GM19468 (cell line): ENCODE measurements around the gene SMAD7.

Source experiments
- ATAC-seq: cut with Tn5 transposase; IDR thresholded peaks from one replicate; pipeline ENCODE4 v1.9.1; 2021; ENCODE audit warnings: mild to moderate bottlenecking, moderate library complexity, moderate number of reproducible peaks; ENCODE audit not compliant: unreplicated experiment; ENCODE audit errors: extremely low read depth

The SMAD7 gene

GRCh38 chr18:48887905-48888772 lies 62.6 kb downstream of the SMAD7 start:
- ATAC-seq: no peak

- ATAC-seq: no peak
Measured at GRCh38 chr18:48887294-48887904, 63.4 kb downstream of the SMAD7 start.

DNA sequence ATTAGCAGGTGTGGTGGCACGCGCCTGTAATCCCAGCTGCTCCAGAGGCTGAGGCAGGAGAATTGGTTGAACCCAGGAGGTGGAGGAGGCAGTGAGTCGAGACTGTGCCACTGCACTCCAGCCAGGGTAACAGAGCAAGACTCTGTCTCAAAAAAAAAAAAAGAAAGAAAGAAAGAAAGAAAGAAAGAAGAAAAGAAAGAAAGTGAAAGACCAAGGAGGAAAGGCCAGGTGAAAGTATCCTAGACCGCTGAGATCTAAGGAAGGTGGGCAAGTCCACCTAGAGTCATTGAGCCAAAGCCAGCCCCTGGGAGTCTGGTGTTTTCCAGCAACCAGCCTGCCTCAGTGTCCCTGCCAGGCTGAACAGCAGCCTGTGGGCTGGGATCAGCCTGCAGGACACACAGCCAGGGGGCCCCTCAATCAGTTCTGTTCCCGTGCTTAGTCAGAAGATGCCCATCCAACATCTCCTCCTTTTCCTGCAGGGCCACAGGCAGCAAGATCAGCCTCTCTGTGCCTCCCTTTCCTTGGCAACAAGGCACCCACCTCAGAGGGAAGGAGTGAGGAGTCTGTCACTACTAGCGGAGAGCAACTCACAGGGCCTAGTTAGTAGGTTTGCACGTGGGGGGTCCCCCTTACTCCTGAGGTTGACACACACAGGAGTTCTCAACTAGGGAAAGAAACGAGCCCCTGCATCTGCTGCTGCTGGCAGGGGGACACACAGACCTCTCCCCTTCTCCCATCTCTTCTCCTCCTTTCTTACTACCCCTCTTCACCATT lies 64.1 kb downstream of the SMAD7 start:
- ATAC-seq: no peak

DNA sequence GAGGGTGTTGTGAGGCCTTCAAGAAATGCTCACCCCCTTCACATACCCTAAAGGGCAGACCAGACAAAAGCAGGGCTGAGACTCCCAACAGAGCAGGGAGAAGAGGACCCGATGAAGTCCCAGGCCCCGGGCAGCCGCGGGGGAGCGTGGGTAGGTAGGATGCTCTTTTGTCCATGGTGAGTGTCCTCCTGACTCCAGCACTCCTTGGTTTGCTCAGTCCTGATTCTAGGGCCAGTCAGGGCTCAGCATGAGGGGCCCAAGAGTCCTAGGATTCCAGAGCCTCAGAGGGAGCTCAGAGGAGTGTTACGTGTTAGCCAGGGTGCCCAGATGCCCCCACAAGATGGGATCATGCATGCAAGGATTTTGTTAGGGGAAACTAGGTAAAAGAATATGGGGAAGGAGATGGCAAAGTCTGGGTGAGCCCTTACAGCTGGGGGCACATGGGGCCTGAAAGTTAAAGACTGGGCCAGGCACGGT lies 64.8 kb downstream of the SMAD7 start:
- no peak for ATAC-seq

- ATAC-seq: no peak
Measured at GRCh38 chr18:48885266-48885923, 65.4 kb downstream of the SMAD7 start.

DNA sequence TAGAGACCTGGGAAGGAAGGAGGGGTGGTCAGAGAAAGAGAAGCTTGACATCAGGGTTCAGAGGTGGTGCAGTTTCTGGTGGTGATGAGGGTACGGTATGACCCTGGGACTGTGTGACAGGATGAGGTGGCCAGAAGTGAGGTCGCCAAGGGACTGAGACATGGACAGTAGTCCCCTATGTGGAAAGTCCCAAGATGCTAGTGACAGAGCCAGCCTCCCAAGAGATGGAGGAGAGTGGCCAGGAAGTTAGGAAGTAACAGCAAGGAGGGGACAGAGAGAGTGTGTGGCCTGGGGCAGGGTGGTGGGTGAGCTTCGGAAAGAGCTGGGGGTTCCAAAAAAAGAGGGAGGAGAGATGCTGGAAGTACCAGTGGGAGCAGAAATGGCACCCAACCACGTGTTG lies 66.0 kb downstream of the SMAD7 start:
- ATAC-seq: no peak

DNA sequence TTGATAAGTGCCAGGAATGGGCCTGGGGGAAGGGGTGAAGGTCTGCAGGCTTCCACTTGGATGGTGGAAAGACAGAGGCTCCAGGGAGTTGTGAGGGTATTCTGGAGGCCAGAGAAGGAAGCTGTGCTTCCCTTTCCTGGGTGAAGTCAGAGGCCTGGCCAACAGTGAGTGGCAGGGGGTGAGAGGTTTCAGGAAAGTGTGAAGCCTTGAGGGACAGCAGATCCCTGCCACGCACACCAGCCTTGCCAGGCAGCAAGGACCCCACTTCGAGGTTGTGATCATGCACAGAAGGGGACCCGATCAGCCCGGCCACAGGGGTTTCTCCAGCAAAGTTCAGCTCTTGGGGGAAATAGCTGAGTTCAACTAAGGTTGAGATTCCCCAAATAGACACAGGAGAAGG lies 66.5 kb downstream of the SMAD7 start:
- ATAC-seq: no peak

DNA sequence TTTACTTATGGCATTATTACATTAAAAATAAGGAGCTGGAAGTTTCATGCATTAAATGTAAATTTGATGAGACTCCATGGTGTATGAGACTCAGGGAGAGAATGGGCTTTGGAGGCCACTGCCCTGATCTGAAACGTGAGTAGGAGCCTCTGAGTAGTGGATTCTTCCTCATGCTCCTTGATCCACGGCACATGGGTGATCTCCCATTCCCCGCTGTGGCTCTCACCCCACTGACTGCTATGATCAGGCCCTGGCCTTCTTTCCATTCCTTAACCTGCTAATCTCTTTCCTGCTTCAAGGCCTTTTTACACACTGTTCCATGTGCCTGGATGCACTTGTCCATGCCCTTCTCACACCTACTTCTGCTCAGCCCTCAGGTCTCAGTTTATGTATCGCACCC lies 68.4 kb downstream of the SMAD7 start:
- no peak for ATAC-seq

GRCh38 chr18:48880931-48881330 lies 69.8 kb downstream of the SMAD7 start:
- ATAC-seq: no peak

GRCh38 chr18:48879008-48879431 lies 71.7 kb downstream of the SMAD7 start:
- ATAC-seq: no peak

DNA sequence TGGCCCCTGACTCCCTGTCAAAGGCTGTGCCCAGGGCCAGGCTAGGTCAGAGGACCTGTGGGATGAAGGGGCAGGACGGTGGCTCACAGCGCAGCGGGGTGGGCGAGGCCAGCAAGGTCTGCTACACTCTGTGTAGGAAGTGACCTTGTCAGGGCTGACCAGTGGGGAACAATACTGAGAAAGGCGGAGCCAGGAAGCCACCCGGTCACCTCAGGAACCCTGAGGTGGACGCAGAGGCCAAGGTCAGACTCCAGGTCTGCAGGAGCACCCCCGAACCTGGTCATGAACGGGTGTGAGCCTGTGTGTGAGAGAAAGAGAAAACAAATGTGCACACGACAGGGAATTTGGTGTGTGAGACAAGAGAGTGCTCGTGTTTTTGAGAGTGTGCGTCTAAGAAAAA lies 72.3 kb downstream of the SMAD7 start:
- no peak for ATAC-seq

DNA sequence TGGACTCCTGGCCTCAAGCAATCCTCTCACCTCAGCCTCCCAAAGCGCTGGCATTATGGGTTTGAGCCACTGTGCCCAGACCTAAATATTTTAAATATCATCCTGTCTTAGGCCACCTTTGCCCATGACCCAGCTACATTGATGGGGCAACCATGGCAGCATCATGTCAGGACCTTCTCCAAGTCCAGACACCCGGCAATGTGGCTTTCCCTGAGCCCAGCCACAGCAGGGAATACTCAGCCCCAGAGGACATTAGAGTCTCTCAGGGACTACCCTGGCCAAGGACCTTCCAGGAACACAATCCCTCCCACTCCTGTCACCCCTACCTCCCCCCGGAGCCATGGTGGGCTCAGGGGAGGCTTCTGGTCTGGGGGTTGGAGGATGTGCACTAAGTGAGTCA lies 72.8 kb downstream of the SMAD7 start:
- no peak for ATAC-seq

GRCh38 chr18:48876590-48876989 lies 74.2 kb downstream of the SMAD7 start:
- ATAC-seq: no peak

DNA sequence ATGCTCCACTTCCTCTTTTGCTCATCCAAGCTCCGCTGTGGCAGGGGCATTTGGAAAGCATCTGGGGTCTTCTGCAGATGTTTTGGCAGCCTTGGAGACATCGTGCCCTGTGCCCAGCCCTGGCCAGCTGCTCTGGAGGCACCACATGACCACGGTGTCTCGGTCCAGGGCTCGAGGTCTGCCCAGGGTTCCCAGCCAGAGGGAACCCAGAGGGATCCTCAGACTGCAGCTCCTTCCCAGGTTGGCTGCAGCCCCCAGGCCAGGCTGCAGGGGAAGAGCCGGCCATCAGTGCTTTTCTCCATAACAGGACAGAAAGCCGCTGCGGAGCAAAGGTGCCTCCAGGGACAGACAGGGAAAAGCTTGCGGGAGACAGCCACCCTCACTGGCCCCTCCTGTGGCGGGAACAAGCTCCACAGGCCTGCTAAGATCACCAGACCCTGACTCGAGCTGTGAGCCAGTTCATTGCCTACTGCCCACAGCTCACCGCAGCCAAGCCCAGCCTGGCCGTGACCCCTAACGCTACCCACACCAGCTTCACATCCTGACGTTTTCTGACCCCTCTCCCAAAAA lies 74.7 kb downstream of the SMAD7 start:
- ATAC-seq: no peak

- no peak for ATAC-seq
Measured at GRCh38 chr18:48875314-48875941, 75.3 kb downstream of the SMAD7 start.

DNA sequence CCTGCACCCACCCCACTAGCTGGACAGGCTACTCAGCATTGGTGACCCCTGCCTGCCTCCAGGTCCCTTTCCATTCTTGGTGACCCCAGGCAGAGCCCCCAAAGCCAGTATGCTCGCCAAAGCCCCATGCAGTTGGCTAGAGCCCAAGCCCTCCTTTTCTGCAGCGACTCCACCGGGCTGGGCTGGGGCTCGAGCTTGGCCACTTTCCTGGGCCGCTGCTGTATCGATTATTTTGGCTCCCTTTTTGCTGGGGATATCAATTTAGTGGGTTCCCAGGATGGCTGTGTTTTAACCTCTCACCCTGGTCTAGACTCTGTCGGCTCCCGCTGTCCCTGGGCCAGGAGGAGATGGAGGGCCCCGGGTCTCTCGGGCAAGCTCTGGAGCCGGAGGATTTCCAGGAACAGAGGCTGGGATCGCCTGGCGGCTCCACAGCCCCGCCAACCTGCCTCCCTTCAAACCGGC lies 76.0 kb downstream of the SMAD7 start:
- no peak for ATAC-seq

DNA sequence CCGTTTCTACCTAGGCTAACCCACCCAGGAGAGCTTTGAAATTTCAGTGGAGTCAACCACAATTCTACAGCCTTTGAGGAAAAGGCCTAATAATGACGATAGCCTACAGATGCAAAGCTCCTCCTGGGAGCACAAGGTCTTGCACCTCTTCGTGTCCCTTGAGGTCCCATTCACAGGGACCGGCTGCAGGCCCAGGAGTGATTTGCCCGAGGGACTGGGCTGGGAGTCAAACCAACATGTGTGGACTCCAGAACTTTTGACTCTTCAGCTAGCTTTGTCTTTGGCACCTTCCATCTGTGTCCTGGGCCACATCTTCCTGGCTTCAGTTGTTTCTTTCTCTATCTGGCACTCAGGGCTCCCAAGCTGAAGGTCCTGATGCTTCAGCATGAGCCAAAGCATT lies 76.5 kb downstream of the SMAD7 start:
- ATAC-seq: no peak

- no peak for ATAC-seq
Measured at GRCh38 chr18:48872234-48873145, 78.3 kb downstream of the SMAD7 start.
